SK-N-SH (cell line): Measurements from ENCODE around the gene GSTM3. TPM values are rescaled to one million over a fixed set of nuclear protein-coding genes. Genes with fewer than 3 reads are reported as not detected.

ENCODE experiments used
- CTCF ChIA-PET: fragments of 300-600, 350-600 bp; formaldehyde crosslinking; extraction: SDS; loops from one replicate; lab custom pipeline; 2021; lab: Yijun Ruan, JAX
- POLR2A ChIA-PET: fragments of 350-600 bp; sonication (Branson Sonifier 250); formaldehyde crosslinking; extraction: SDS; loops from one replicate; lab custom pipeline; 2020; ENCODE audit warnings: antibody characterized with exemption, inconsistent platforms; lab: Yijun Ruan, JAX
- DNase-seq: peaks from one replicate; pipeline ENCODE4 v3.0.0; 2012
- H2AFZ ChIP-seq: fragments of 200-600 bp; sonication (generic); 2 replicates; pipeline ENCODE4 v1.8.1; 2016; ENCODE audit warnings: antibody characterized with exemption, mild to moderate bottlenecking, low read depth
- H3F3A ChIP-seq: fragments of 200-600 bp; sonication (generic); replicated peaks from 2 replicates; pipeline ENCODE3; 2016; ENCODE audit warnings: antibody characterized with exemption, mild to moderate bottlenecking; ENCODE audit not compliant: insufficient read depth
- H3K27ac ChIP-seq, 2 experiments: fragments of 200-500 bp in 1 of 2; fragments of 200-600 bp in 1 of 2; sonication (Bioruptor generic) in 1 of 2; sonication (generic), shearing (Covaris generic) in 1 of 2; 2 replicates each; pipeline versions ENCODE4 v1.5.1 to v1.6.1; 2014 to 2016; ENCODE audit warnings: low read depth in 2 of 2, inconsistent platforms in 1 of 2, low read length in 1 of 2, mild to moderate bottlenecking in 1 of 2, mixed read lengths in 1 of 2
- H3K27me3 ChIP-seq: fragments of 200-600 bp; sonication (generic), shearing (Covaris generic); 2 replicates; pipeline ENCODE4 v1.6.1; 2016; ENCODE audit warnings: mixed run types; ENCODE audit not compliant: insufficient read depth
- H3K36me3 ChIP-seq, 2 experiments: fragments of 200-500 bp in 1 of 2; fragments of 200-600 bp in 1 of 2; sonication (Bioruptor generic) in 1 of 2; sonication (generic) in 1 of 2; replicated peaks in 1 of 2; 2 replicates each; pipeline versions ENCODE3 to v1.5.1; 2014 to 2016; ENCODE audit warnings: low read length in 1 of 2, mild to moderate bottlenecking in 1 of 2; ENCODE audit not compliant: insufficient read depth in 2 of 2, control insufficient read depth in 1 of 2
- H3K4me1 ChIP-seq, 2 experiments: fragments of 200-500 bp in 1 of 2; fragments of 200-600 bp in 1 of 2; sonication (Bioruptor generic) in 1 of 2; sonication (generic), shearing (Covaris generic) in 1 of 2; 2 replicates each; pipeline versions ENCODE4 v1.5.1 to v1.6.1; 2014 to 2016; ENCODE audit warnings: low read depth in 1 of 2, low read length in 1 of 2, mixed run types in 1 of 2; ENCODE audit not compliant: insufficient read depth in 2 of 2, control insufficient read depth in 1 of 2
- H3K4me2 ChIP-seq: fragments of 200-600 bp; sonication (generic), shearing (Covaris generic); 2 replicates; pipeline ENCODE4 v1.6.1; 2017; ENCODE audit warnings: mixed run types
- H3K4me3 ChIP-seq, 2 experiments: fragments of 200-500 bp in 1 of 2; fragments of 200-600 bp in 1 of 2; sonication (Bioruptor generic) in 1 of 2; sonication (generic), shearing (Covaris generic) in 1 of 2; 2 replicates each; pipeline versions ENCODE4 v1.5.1 to v1.8.1; 2014 to 2016; ENCODE audit warnings: low read depth in 2 of 2, inconsistent platforms in 1 of 2, low read length in 1 of 2, mild to moderate bottlenecking in 1 of 2, mixed read lengths in 1 of 2, moderate library complexity in 1 of 2
- H3K79me2 ChIP-seq: fragments of 200-600 bp; sonication (generic); 2 replicates; pipeline ENCODE4 v1.8.1; 2017; ENCODE audit warnings: mild to moderate bottlenecking; ENCODE audit not compliant: insufficient read depth
- H3K9ac ChIP-seq: fragments of 200-600 bp; sonication (generic); 2 replicates; pipeline ENCODE4 v1.6.1; 2017; ENCODE audit warnings: mixed run types
- H3K9me2 ChIP-seq: fragments of 200-600 bp; sonication (generic); 2 replicates; pipeline ENCODE4 v1.6.1; 2017; ENCODE audit warnings: mixed run types
- H3K9me3 ChIP-seq: fragments of 200-600 bp; sonication (generic); 2 replicates; pipeline ENCODE4 v1.6.1; 2017; ENCODE audit warnings: mixed run types, mild to moderate bottlenecking, moderate library complexity
- H4K20me1 ChIP-seq: fragments of 200-600 bp; sonication (generic); 2 replicates; pipeline ENCODE4 v1.6.1; 2017; ENCODE audit warnings: mild to moderate bottlenecking, mixed run types; ENCODE audit not compliant: insufficient read depth
- EZH2phosphoT487 ChIP-seq: fragments of 200-600 bp; sonication (generic); IDR thresholded peaks from 2 replicates; pipeline ENCODE4 v1.6.1; 2017; ENCODE audit warnings: low read depth, mixed run types, mild to moderate bottlenecking, antibody characterized with exemption, moderate library complexity, borderline replicate concordance
- GATA2 ChIP-seq: sonication (generic); formaldehyde crosslinking; IDR thresholded peaks from 2 replicates; pipeline ENCODE4 v1.5.0; 2020; ENCODE audit warnings: mild to moderate bottlenecking, missing genetic modification reagents
- JUND ChIP-seq: IDR thresholded peaks from 2 replicates; pipeline ENCODE4 v1.4.0; 2012
- MEF2A ChIP-seq: IDR thresholded peaks from 2 replicates; pipeline ENCODE4 v1.4.0; 2012; ENCODE audit warnings: low read depth, borderline replicate concordance
- PBX3 ChIP-seq: IDR thresholded peaks from 2 replicates; pipeline ENCODE4; 2012
- POLR2AphosphoS5 ChIP-seq: IDR thresholded peaks from 2 replicates; pipeline ENCODE4 v1.6.1; 2012; ENCODE audit warnings: low read depth, low read length
- TAF1 ChIP-seq: IDR thresholded peaks from 2 replicates; pipeline ENCODE4 v1.6.1; 2012; ENCODE audit warnings: low read depth, mild to moderate bottlenecking, low read length, moderate library complexity, borderline replicate concordance
- TCF12 ChIP-seq: IDR thresholded peaks from 2 replicates; pipeline ENCODE4 v1.4.0; 2012
- TEAD4 ChIP-seq: IDR thresholded peaks from 2 replicates; pipeline ENCODE4 v1.4.0; 2012; ENCODE audit warnings: mild to moderate bottlenecking, borderline replicate concordance; ENCODE audit not compliant: insufficient read depth
- USF1 ChIP-seq: IDR thresholded peaks from 2 replicates; pipeline ENCODE4 v1.4.0; 2012; ENCODE audit warnings: low read depth, borderline replicate concordance
- USF2 ChIP-seq: fragments of 150-350 bp; IDR thresholded peaks from 2 replicates; pipeline ENCODE4 v1.6.1; 2017; ENCODE audit warnings: antibody characterized with exemption, low read length, low read depth, borderline replicate concordance
- WGBS: methylation state at CpG from one replicate; pipeline ENCODE4 v1.1.6; 2017; ENCODE audit warnings: low lambda C conversion rate; 5-methylcytosine and 5-hydroxymethylcytosine counted together
- polyA plus RNA-seq, 3 experiments: library from polyadenylated mRNA; depleted of rRNA; stranded (reverse); fragments of >200 nt; gene quantifications; 2 replicates each; pipeline ENCODE4 v1.2.3, GENCODE V29; 2012

The GSTM3 gene
- polyA plus RNA-seq, 1 of the 3 experiments (the other 2 are of a cell fraction), result 86.6 TPM

GRCh38 chr1:109751531-109752260 lies 10.9 kb upstream of the GSTM3 start:
- no peaks in the 10 kb centered on the region for H3K4me1 ChIP-seq
- DNase-seq, result no peak
- no peaks in the 10 kb centered on the region for H4K20me1 ChIP-seq
- no peak overlapping the region for H3K27ac ChIP-seq
- no peaks in the 10 kb centered on the region for H3K9me2 ChIP-seq
- peaks cover 10% of the 10 kb centered on the region; the same call in 1 of the 2 replicates for H3K27me3 ChIP-seq
- H3K36me3 ChIP-seq, result no peaks in the 10 kb centered on the region
- ChIA-PET POLR2A (interaction anchor here (1.7 kb wide), 1 partner anchor 12 kb away, joined by 4 read pairs; no protein-coding TSS in a partner anchor), CTCF (interaction anchor here (1.1 to 1.7 kb wide), 2 partner anchors 102 to 219 kb away, joined by 4 to 5 read pairs; no protein-coding TSS in a partner anchor)
- no peak for TF ChIP-seq GATA2 (CRISPR knock-in tag)
- no peak for TF ChIP-seq TAF1
- TF ChIP-seq TCF12, result no peak
- TF ChIP-seq POLR2AphosphoS5, result no peak
- TF ChIP-seq MEF2A, result no peak
- no peak overlapping the region for H2AFZ ChIP-seq
- no peak overlapping the region for H3K4me2 ChIP-seq
- no peaks in the 10 kb centered on the region for H3K79me2 ChIP-seq
- no peak overlapping the region for H3K4me3 ChIP-seq
- no peaks in the 10 kb centered on the region for H3K9me3 ChIP-seq
- H3F3A ChIP-seq, result no peaks in the 10 kb centered on the region
- no peak overlapping the region for H3K9ac ChIP-seq
- WGBS, result 63% methylated on average over 9 of the region's 12 CpGs

- no peak overlapping the region for H3K9ac ChIP-seq
- H3K4me3 ChIP-seq, result no peak overlapping the region
- no peak for TF ChIP-seq EZH2phosphoT487
- TF ChIP-seq TEAD4, result no peak
- TF ChIP-seq USF2, result no peak
- TF ChIP-seq POLR2AphosphoS5, result no peak
- no peak for TF ChIP-seq PBX3
- no peak for TF ChIP-seq JUND
- no peak for TF ChIP-seq USF1
- no peak overlapping the region for H2AFZ ChIP-seq
- no peaks in the 10 kb centered on the region for H3K9me3 ChIP-seq
- H3K27ac ChIP-seq, result no peak overlapping the region
- WGBS, result 47% methylated on average over 5 of the region's 6 CpGs
- DNase-seq, result no peak
- CTCF ChIA-PET, result interaction anchor here (1.0 to 1.7 kb wide), 5 partner anchors 19 to 233 kb away, joined by 3 to 5 read pairs (median 4); no protein-coding TSS in a partner anchor
- no peaks in the 10 kb centered on the region for H3K36me3 ChIP-seq
- H3K4me2 ChIP-seq, result no peak overlapping the region
- no peaks in the 10 kb centered on the region for H4K20me1 ChIP-seq
- no peaks in the 10 kb centered on the region for H3F3A ChIP-seq
- POLR2A ChIA-PET, result no interaction called here
- H3K27me3 ChIP-seq, result peaks cover 10% of the 10 kb centered on the region; the same call in 1 of the 2 replicates
- H3K9me2 ChIP-seq, result no peaks in the 10 kb centered on the region
- H3K4me1 ChIP-seq, result no peaks in the 10 kb centered on the region
- no peaks in the 10 kb centered on the region for H3K79me2 ChIP-seq
Observed at GRCh38 chr1:109750920-109751319, 10.1 kb upstream of the GSTM3 start.
